ENCODE measurements around the gene GAREM1.

Gene GAREM1

DNA sequence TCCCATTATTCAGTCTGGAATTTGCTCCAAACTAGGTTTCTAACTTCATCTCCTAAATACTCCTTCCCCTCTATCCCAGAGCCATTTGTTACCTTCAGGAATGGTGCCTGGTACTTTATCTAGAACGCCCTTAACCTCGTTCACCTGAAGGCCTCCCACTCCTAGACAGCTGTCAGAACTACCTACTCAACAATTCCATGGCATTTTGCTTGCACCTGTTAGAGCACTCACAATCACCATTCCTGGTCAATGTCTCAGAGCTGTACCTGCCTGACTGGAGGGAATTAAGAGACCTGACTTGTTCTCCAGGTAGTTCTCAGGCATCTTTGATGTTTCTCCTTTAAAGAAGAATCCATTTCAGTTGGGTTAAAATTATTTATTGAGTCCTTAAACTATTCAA is 88.9 kb downstream of the GAREM1 start:
- DNase-seq (ENCODE audit: low read depth) = no peak
- peaks cover 76% of the 10 kb centered on the region for H3K4me1 ChIP-seq (ENCODE audit: control insufficient read depth, insufficient read depth, low read length)
- H3K9ac ChIP-seq (ENCODE audit: low read length) = no peak overlapping the region
- H3K9me3 ChIP-seq (ENCODE audit: control insufficient read depth, low read length) = no peaks in the 10 kb centered on the region
- no peaks in the 10 kb centered on the region for H3K27me3 ChIP-seq (replicated peaks; ENCODE audit: control insufficient read depth, insufficient read depth, low read length)
- H3K4me3 ChIP-seq (ENCODE audit: low read length) = no peak overlapping the region
- no peaks in the 10 kb centered on the region for H3K36me3 ChIP-seq (ENCODE audit: control insufficient read depth, insufficient read depth, low read length, severe bottlenecking)

GRCh38 chr18:32380559-32380958 is 90.1 kb downstream of the GAREM1 start:
- H3K36me3 ChIP-seq (ENCODE audit: control insufficient read depth, insufficient read depth, low read length, severe bottlenecking) = no peaks in the 10 kb centered on the region
- H3K9me3 ChIP-seq (ENCODE audit: control insufficient read depth, low read length) = no peaks in the 10 kb centered on the region
- H3K4me1 ChIP-seq (ENCODE audit: control insufficient read depth, insufficient read depth, low read length) = peaks cover 64% of the 10 kb centered on the region
- no peak overlapping the region for H3K4me3 ChIP-seq (ENCODE audit: low read length)
- peak overlapping the region; percentile 15 for H3K9ac ChIP-seq (ENCODE audit: low read length)
- DNase-seq (ENCODE audit: low read depth) = peak; percentile 22
- no peaks in the 10 kb centered on the region for H3K27me3 ChIP-seq (replicated peaks; ENCODE audit: control insufficient read depth, insufficient read depth, low read length)

- Histone ChIP-seq H3K4me3 (ENCODE audit: low read length) (no peak overlapping the region), H3K4me1 (ENCODE audit: control insufficient read depth, insufficient read depth, low read length) (peaks cover 57% of the 10 kb centered on the region), H3K27me3 (replicated peaks; ENCODE audit: control insufficient read depth, insufficient read depth, low read length) (no peaks in the 10 kb centered on the region), H3K9ac (ENCODE audit: low read length) (no peak overlapping the region), H3K9me3 (ENCODE audit: control insufficient read depth, low read length) (no peaks in the 10 kb centered on the region), H3K36me3 (ENCODE audit: control insufficient read depth, insufficient read depth, low read length, severe bottlenecking) (no peaks in the 10 kb centered on the region)
- DNase-seq (ENCODE audit: low read depth) = no peak
Measured at GRCh38 chr18:32379891-32380290, 90.8 kb downstream of the GAREM1 start.

DNA sequence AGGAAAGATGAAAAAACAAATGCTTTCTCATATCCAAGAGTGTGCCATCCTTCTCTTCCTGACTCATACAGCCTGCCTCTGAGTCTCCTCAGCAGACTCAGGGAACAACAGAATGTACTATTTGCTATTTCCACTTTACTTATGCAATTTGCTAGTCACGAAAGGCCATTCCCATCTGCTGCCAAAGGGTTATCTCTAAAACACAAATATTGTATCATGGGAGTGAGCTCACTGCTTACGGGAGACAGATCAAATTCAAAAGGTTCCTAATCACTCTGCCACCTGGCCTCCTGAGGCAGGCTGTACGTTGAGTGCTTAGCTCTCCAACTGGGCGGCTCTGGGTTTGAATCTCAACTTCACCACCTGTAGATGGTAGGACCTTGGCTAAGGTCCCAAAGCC is 92.0 kb downstream of the GAREM1 start:
- H3K27me3 ChIP-seq (replicated peaks; ENCODE audit: control insufficient read depth, insufficient read depth, low read length) = no peaks in the 10 kb centered on the region
- no peaks in the 10 kb centered on the region for H3K36me3 ChIP-seq (ENCODE audit: control insufficient read depth, insufficient read depth, low read length, severe bottlenecking)
- no peaks in the 10 kb centered on the region for H3K9me3 ChIP-seq (ENCODE audit: control insufficient read depth, low read length)
- DNase-seq (ENCODE audit: low read depth) = peak; percentile 51
- peaks cover 52% of the 10 kb centered on the region for H3K4me1 ChIP-seq (ENCODE audit: control insufficient read depth, insufficient read depth, low read length)
- H3K4me3 ChIP-seq (ENCODE audit: low read length) = no peak overlapping the region
- peak overlapping the region; percentile 49 for H3K9ac ChIP-seq (ENCODE audit: low read length)

DNA sequence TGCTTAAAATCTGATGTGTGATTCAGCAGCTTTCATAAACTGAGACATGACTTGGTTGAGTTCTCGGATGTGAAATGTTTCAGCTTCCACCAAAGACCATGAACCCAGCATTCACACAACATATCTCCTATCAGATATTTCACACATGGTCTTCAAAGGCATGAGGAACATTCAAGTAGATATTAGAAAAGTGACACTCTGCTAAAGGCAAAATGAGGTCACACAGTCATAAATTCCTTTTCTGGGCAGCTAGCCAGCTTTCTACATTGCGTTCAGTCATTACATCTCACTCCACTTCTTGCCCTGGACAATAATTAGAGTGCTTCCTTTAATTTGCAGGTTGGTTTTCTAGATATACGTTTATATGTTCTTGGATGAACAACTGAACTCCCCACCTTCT is 96.7 kb downstream of the GAREM1 start:
- Histone ChIP-seq H3K36me3 (ENCODE audit: control insufficient read depth, insufficient read depth, low read length, severe bottlenecking) (no peaks in the 10 kb centered on the region), H3K9ac (ENCODE audit: low read length) (no peak overlapping the region), H3K9me3 (ENCODE audit: control insufficient read depth, low read length) (no peaks in the 10 kb centered on the region), H3K4me3 (ENCODE audit: low read length) (no peak overlapping the region), H3K4me1 (ENCODE audit: control insufficient read depth, insufficient read depth, low read length) (peaks cover 43% of the 10 kb centered on the region), H3K27me3 (replicated peaks; ENCODE audit: control insufficient read depth, insufficient read depth, low read length) (no peaks in the 10 kb centered on the region)
- DNase-seq (ENCODE audit: low read depth) = peak; percentile 29

DNA sequence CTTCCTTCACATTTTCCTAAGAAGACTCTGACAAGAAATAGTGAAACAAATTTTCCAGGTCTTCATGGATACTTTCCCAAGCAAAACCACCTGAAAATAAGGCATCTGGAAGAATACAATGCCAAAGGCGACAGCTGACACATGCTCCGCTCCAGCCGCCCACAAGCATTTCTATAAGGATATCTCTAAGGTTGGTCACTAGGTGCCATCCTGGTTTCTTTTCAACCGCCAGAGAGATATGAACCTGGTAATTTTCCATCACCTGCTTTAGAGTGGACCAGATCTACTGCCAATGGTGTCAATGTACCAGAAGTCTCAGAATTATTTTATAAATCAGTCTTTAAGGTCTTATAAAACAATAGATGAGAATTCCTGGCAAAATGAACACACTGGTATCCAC is 97.2 kb downstream of the GAREM1 start:
- Histone ChIP-seq H3K4me3 (ENCODE audit: low read length) (no peak overlapping the region), H3K36me3 (ENCODE audit: control insufficient read depth, insufficient read depth, low read length, severe bottlenecking) (no peaks in the 10 kb centered on the region), H3K9me3 (ENCODE audit: control insufficient read depth, low read length) (no peaks in the 10 kb centered on the region), H3K4me1 (ENCODE audit: control insufficient read depth, insufficient read depth, low read length) (peaks cover 43% of the 10 kb centered on the region), H3K27me3 (replicated peaks; ENCODE audit: control insufficient read depth, insufficient read depth, low read length) (no peaks in the 10 kb centered on the region), H3K9ac (ENCODE audit: low read length) (no peak overlapping the region)
- no peak for DNase-seq (ENCODE audit: low read depth)

DNA sequence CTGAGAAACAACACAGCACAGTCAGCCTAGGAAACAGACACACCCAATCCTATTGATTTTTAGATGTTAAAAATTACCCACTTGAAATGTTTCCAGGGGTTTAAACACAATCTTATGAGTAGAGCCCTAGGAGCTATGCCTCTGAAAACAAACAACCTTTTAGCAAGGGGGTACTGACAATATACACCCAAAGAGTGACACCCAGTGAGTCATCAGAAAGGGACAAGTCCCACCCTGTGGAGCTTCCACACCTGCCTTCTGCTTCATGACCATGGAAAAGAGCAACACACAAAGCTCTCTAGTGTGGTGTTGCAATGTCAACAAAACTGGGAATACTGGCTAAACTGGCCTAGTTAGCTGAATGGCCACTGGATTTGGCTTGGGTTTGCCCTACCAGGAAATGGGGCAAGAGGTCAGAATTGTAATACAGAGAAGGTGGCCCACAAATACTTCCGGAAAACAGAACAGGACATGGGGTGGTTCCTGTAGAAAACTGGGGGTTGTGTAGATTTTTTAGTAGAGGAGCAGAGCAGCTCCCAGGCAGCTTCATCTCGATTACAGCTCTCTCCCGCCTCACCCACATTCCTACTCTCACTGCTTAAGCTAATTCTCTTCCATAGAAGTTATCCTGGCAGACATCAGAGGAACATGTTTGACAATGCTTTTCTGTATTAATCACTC is 98.2 kb downstream of the GAREM1 start:
- H3K27me3 ChIP-seq (replicated peaks; ENCODE audit: control insufficient read depth, insufficient read depth, low read length) = no peaks in the 10 kb centered on the region
- H3K4me3 ChIP-seq (ENCODE audit: low read length) = no peak overlapping the region
- no peaks in the 10 kb centered on the region for H3K9me3 ChIP-seq (ENCODE audit: control insufficient read depth, low read length)
- no peak for DNase-seq (ENCODE audit: low read depth)
- no peak overlapping the region for H3K9ac ChIP-seq (ENCODE audit: low read length)
- H3K4me1 ChIP-seq (ENCODE audit: control insufficient read depth, insufficient read depth, low read length) = peaks cover 45% of the 10 kb centered on the region
- no peaks in the 10 kb centered on the region for H3K36me3 ChIP-seq (ENCODE audit: control insufficient read depth, insufficient read depth, low read length, severe bottlenecking)

GRCh38 chr18:32372047-32372380 is 98.7 kb downstream of the GAREM1 start:
- Histone ChIP-seq H3K27me3 (replicated peaks; ENCODE audit: control insufficient read depth, insufficient read depth, low read length) (no peaks in the 10 kb centered on the region), H3K4me3 (ENCODE audit: low read length) (no peak overlapping the region), H3K9ac (ENCODE audit: low read length) (no peak overlapping the region), H3K36me3 (ENCODE audit: control insufficient read depth, insufficient read depth, low read length, severe bottlenecking) (no peaks in the 10 kb centered on the region), H3K4me1 (ENCODE audit: control insufficient read depth, insufficient read depth, low read length) (peaks cover 48% of the 10 kb centered on the region), H3K9me3 (ENCODE audit: control insufficient read depth, low read length) (no peaks in the 10 kb centered on the region)
- DNase-seq (ENCODE audit: low read depth) = no peak

GRCh38 chr18:32371384-32371783 is 99.3 kb downstream of the GAREM1 start:
- Histone ChIP-seq H3K4me1 (ENCODE audit: control insufficient read depth, insufficient read depth, low read length) (peaks cover 54% of the 10 kb centered on the region), H3K27me3 (replicated peaks; ENCODE audit: control insufficient read depth, insufficient read depth, low read length) (no peaks in the 10 kb centered on the region), H3K36me3 (ENCODE audit: control insufficient read depth, insufficient read depth, low read length, severe bottlenecking) (no peaks in the 10 kb centered on the region), H3K9me3 (ENCODE audit: control insufficient read depth, low read length) (no peaks in the 10 kb centered on the region), H3K9ac (ENCODE audit: low read length) (no peak overlapping the region), H3K4me3 (ENCODE audit: low read length) (no peak overlapping the region)
- DNase-seq (ENCODE audit: low read depth) = no peak

GRCh38 chr18:32368991-32369390 is 101.7 kb downstream of the GAREM1 start:
- Histone ChIP-seq H3K36me3 (ENCODE audit: control insufficient read depth, insufficient read depth, low read length, severe bottlenecking) (no peaks in the 10 kb centered on the region), H3K9ac (ENCODE audit: low read length) (no peak overlapping the region), H3K4me3 (ENCODE audit: low read length) (no peak overlapping the region), H3K9me3 (ENCODE audit: control insufficient read depth, low read length) (no peaks in the 10 kb centered on the region), H3K27me3 (replicated peaks; ENCODE audit: control insufficient read depth, insufficient read depth, low read length) (no peaks in the 10 kb centered on the region), H3K4me1 (ENCODE audit: control insufficient read depth, insufficient read depth, low read length) (peaks cover 56% of the 10 kb centered on the region)
- no peak for DNase-seq (ENCODE audit: low read depth)

- H3K4me3 ChIP-seq (ENCODE audit: low read length) = no peak overlapping the region
- DNase-seq (ENCODE audit: low read depth) = no peak
Measured at GRCh38 chr18:32368170-32368569, 102.5 kb downstream of the GAREM1 start.

More at GRCh38 chr18:32368170-32368569, 102.5 kb downstream of the GAREM1 start:
- H3K36me3 ChIP-seq (ENCODE audit: control insufficient read depth, insufficient read depth, low read length, severe bottlenecking) = no peaks in the 10 kb centered on the region
- H3K27me3 ChIP-seq (replicated peaks; ENCODE audit: control insufficient read depth, insufficient read depth, low read length) = no peaks in the 10 kb centered on the region
- no peak overlapping the region for H3K9ac ChIP-seq (ENCODE audit: low read length)
- peaks cover 48% of the 10 kb centered on the region for H3K4me1 ChIP-seq (ENCODE audit: control insufficient read depth, insufficient read depth, low read length)
- no peaks in the 10 kb centered on the region for H3K9me3 ChIP-seq (ENCODE audit: control insufficient read depth, low read length)

Data from adipocyte (in vitro differentiated cells).